HG02642 (cell line): ENCODE measurements around the gene GAL.

Experiments
- ATAC-seq: cut with Tn5 transposase; IDR thresholded peaks from one replicate; pipeline ENCODE4 v1.9.1; 2021; ENCODE audit warnings: mild to moderate bottlenecking; ENCODE audit not compliant: unreplicated experiment, poor library complexity

The GAL gene

GRCh38 chr11:68678031-68678441 is 6.3 kb upstream of the GAL start:
- no peak for ATAC-seq

- ATAC-seq, result no peak
Measured at GRCh38 chr11:68680541-68681231, 3.7 kb upstream of the GAL start.

- no peak for ATAC-seq
Measured at GRCh38 chr11:68682531-68682961, 1.8 kb upstream of the GAL start.

- no peak for ATAC-seq
Measured at GRCh38 chr11:68683121-68683520, 1.2 kb upstream of the GAL start.

GRCh38 chr11:68683536-68684384 is 584 bp upstream of the GAL start:
- ATAC-seq, result no peak

GRCh38 chr11:68685656-68686380 is 1.5 kb downstream of the GAL start:
- no peak for ATAC-seq

- no peak for ATAC-seq
Measured at GRCh38 chr11:68686486-68686885, 2.1 kb downstream of the GAL start.

GRCh38 chr11:68687311-68687710 is 3.0 kb downstream of the GAL start:
- ATAC-seq, result no peak

GRCh38 chr11:68687986-68688385 is 3.6 kb downstream of the GAL start:
- ATAC-seq, result no peak

- no peak for ATAC-seq
Measured at GRCh38 chr11:68688881-68689280, 4.5 kb downstream of the GAL start.

- ATAC-seq, result no peak
Measured at GRCh38 chr11:68689737-68690625, 5.6 kb downstream of the GAL start.

GRCh38 chr11:68690671-68691401 is 6.5 kb downstream of the GAL start:
- ATAC-seq, result no peak

GRCh38 chr11:68691402-68691784 is 7.0 kb downstream of the GAL start:
- ATAC-seq, result no peak

- no peak for ATAC-seq
Measured at GRCh38 chr11:68692115-68692514, 7.8 kb downstream of the GAL start.

GRCh38 chr11:68692871-68693483 is 8.6 kb downstream of the GAL start:
- no peak for ATAC-seq

- no peak for ATAC-seq
Measured at GRCh38 chr11:68693484-68693882, 9.1 kb downstream of the GAL start.

GRCh38 chr11:68694431-68695297 is 10.3 kb downstream of the GAL start:
- ATAC-seq, result no peak

- no peak for ATAC-seq
Measured at GRCh38 chr11:68695531-68695930, 11.2 kb downstream of the GAL start.
